Liver (tissue), 9 donors: Measurements from ENCODE around the gene DEAF1. TPM values are rescaled to one million over a fixed set of nuclear protein-coding genes. Genes with fewer than 3 reads are reported as not detected.

ENCODE experiments used
- DNase-seq: peaks from one replicate; pipeline ENCODE4 v3.0.0-alpha.2; 2017; ENCODE audit warnings: low spot score
- H3K27ac ChIP-seq, 2 donors: one replicate each; pipeline ENCODE4 v1.7.0; 2013; ENCODE audit warnings: inconsistent platforms in 2 of 2, low read length in 2 of 2, control low read depth in 1 of 2, low read depth in 1 of 2, mild to moderate bottlenecking in 1 of 2
- H3K27me3 ChIP-seq, 4 donors: one replicate each; pipeline versions ENCODE4 v1.6.1 to v1.7.0; 2013; ENCODE audit warnings: low read length in 3 of 4, inconsistent platforms in 1 of 4, mild to moderate bottlenecking in 1 of 4, moderate library complexity in 1 of 4; ENCODE audit not compliant: control insufficient read depth in 4 of 4, insufficient read depth in 4 of 4
- H3K36me3 ChIP-seq, 4 donors: one replicate each; pipeline versions ENCODE4 v1.6.1 to v1.7.0; 2013; ENCODE audit warnings: low read length in 3 of 4, mild to moderate bottlenecking in 3 of 4, low read depth in 1 of 4, moderate library complexity in 1 of 4; ENCODE audit not compliant: control insufficient read depth in 4 of 4, insufficient read depth in 3 of 4
- H3K4me1 ChIP-seq, 4 donors: one replicate each; pipeline versions ENCODE4 v1.6.1 to v1.7.0; 2013; ENCODE audit warnings: low read length in 3 of 4, mild to moderate bottlenecking in 3 of 4, moderate library complexity in 1 of 4; ENCODE audit not compliant: control insufficient read depth in 4 of 4, insufficient read depth in 4 of 4
- H3K4me3 ChIP-seq, 3 donors: one replicate each; pipeline versions ENCODE4 v1.6.1 to v1.7.0; 2013; ENCODE audit warnings: low read length in 3 of 3, control low read depth in 1 of 3, low read depth in 1 of 3, mild to moderate bottlenecking in 1 of 3
- H3K9ac ChIP-seq, 2 donors: one replicate each; pipeline ENCODE4 v1.7.0; 2013; ENCODE audit warnings: low read length in 2 of 2, mild to moderate bottlenecking in 2 of 2, moderate library complexity in 2 of 2, control low read depth in 1 of 2, low read depth in 1 of 2
- H3K9me3 ChIP-seq, 4 donors: one replicate each; pipeline versions ENCODE4 v1.6.1 to v1.7.0; 2013; ENCODE audit warnings: low read length in 3 of 4; ENCODE audit not compliant: control insufficient read depth in 4 of 4
- FOXA2 ChIP-seq: IDR thresholded peaks from 2 replicates; pipeline ENCODE4 v1.6.1; 2016; ENCODE audit warnings: antibody characterized with exemption
- GABPA ChIP-seq, 2 donors: IDR thresholded peaks in 1 of 2; conservative IDR thresholded peaks in 1 of 2; 2 replicates each; pipeline ENCODE4 v1.6.1; 2016; ENCODE audit warnings: antibody characterized with exemption in 2 of 2, mild to moderate bottlenecking in 1 of 2, moderate library complexity in 1 of 2
- HNF4A ChIP-seq, 2 donors: conservative IDR thresholded peaks; 2 replicates each; pipeline ENCODE4 v1.6.1; 2016; ENCODE audit warnings: antibody characterized with exemption in 2 of 2, mild to moderate bottlenecking in 2 of 2
- JUND ChIP-seq, 2 donors: IDR thresholded peaks; 2 replicates each; pipeline ENCODE4 v1.6.1; 2016; ENCODE audit warnings: antibody characterized with exemption in 2 of 2
- NR2F2 ChIP-seq: IDR thresholded peaks from 2 replicates; pipeline ENCODE4 v1.6.1; 2016; ENCODE audit warnings: antibody characterized with exemption
- RAD21 ChIP-seq, 2 donors: IDR thresholded peaks; 2 replicates each; pipeline ENCODE4 v1.6.1; 2016; ENCODE audit warnings: antibody characterized with exemption in 2 of 2, mild to moderate bottlenecking in 2 of 2
- RXRA ChIP-seq, 2 donors: IDR thresholded peaks; 2 replicates each; pipeline ENCODE4 v1.6.1; 2017 to 2018; ENCODE audit warnings: antibody characterized with exemption in 2 of 2, mild to moderate bottlenecking in 1 of 2
- SP1 ChIP-seq: IDR thresholded peaks from 2 replicates; pipeline ENCODE4 v1.6.1; 2018; ENCODE audit warnings: antibody characterized with exemption, mild to moderate bottlenecking
- TAF1 ChIP-seq: conservative IDR thresholded peaks from 2 replicates; pipeline ENCODE4 v1.6.1; 2016; ENCODE audit warnings: antibody characterized with exemption, mild to moderate bottlenecking
- YY1 ChIP-seq: IDR thresholded peaks from 2 replicates; pipeline ENCODE4 v1.6.1; 2016; ENCODE audit warnings: antibody characterized with exemption, mild to moderate bottlenecking
- WGBS: extraction: QIAGEN DNeasy Blood & Tissue Kit; methylation state at CpG from one replicate; pipeline ENCODE4 v1.1.7; 2013; 5-methylcytosine and 5-hydroxymethylcytosine counted together
- polyA plus RNA-seq, 2 donors: library from polyadenylated mRNA; stranded (reverse) in 1 of 2; unstranded in 1 of 2; fragments of 200-250 nt in 1 of 2; fragments of >200 nt in 1 of 2; fragmentation: Nextera tagmentation in 1 of 2; extraction: Ambion mirVana in 1 of 2; gene quantifications; one replicate each; pipeline versions ENCODE4 v1.2.1 to v1.2.3, GENCODE V29; 2013 to 2015
- total RNA-seq, 2 donors: library from RNA; depleted of rRNA; stranded (reverse); fragments of >200 nt; gene quantifications; one replicate each; pipeline ENCODE4 v1.2.3, GENCODE V29; 2014
- TF ChIP-seq, protein P1 (sequence below): fragments of 150-350 bp; IDR thresholded peaks from 2 replicates; pipeline ENCODE4 v1.5.1; 2017; ENCODE audit warnings: improper control_type of control experiment, low read depth, low read length; ENCODE audit not compliant: missing input control
- TF ChIP-seq, protein P2 (sequence below): IDR thresholded peaks from 2 replicates; pipeline ENCODE4 v1.6.1; 2016; ENCODE audit warnings: antibody characterized with exemption
- TF ChIP-seq, protein P3 (sequence below): IDR thresholded peaks from 2 replicates; pipeline ENCODE4 v1.6.1; 2016; ENCODE audit warnings: antibody characterized with exemption
- TF ChIP-seq, protein P4 (sequence below): IDR thresholded peaks from 2 replicates; pipeline ENCODE4 v1.6.1; 2016; ENCODE audit warnings: antibody characterized with exemption
- donor health status: healthy.
- donor health status: healthy.
- donor health status: healthy.
- donor health status: healthy.
- donor health status: healthy.

The DEAF1 gene
- total and polyA plus RNA-seq, 4 donors, result 7.0 to 11.4 (median 10.1) TPM

DNA sequence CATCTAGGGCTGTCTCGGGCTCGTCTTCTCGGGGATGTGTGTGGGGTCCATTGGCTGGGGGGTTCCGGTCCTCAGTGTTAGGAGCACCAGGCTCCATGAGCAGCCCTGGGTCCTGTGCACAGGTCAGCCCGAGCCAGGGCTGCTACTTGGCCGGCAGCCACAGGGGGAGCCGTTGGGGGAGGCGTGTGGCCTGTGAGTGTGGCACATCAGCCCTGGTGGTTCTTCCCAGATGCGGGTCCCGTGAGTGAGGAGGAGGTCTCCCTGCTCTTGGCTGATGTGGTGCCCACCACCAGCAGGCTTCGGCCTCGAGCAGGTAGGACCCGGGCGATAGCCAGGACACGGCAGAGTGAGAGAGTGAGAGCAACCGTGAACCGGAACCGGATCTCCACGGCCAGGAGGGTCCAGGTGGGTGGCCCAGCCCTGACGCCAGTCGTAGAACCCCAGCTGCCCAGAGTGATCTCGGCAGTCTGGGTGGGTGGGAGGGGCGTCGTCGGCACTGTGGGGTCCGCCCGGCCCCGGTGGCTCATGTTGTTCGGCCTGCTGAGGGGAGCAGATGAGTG, 97.8 kb downstream of the DEAF1 start:
- Histone ChIP-seq H3K36me3 (peaks cover 29 to 82% (median 53%) of the 10 kb centered on the region in 4 donors), H3K27me3 (no peaks in the 10 kb centered on the region), H3K9ac (no peak overlapping the region), H3K27ac (no peak overlapping the region), H3K4me1 (peaks cover 0 to 2% (median 0%) of the 10 kb centered on the region in 4 donors), H3K4me3 (no peak overlapping the region), H3K9me3 (no peaks in the 10 kb centered on the region)
- WGBS, result 93% methylated on average over 29 of the region's 29 CpGs
- TF ChIP-seq, protein P1, sequence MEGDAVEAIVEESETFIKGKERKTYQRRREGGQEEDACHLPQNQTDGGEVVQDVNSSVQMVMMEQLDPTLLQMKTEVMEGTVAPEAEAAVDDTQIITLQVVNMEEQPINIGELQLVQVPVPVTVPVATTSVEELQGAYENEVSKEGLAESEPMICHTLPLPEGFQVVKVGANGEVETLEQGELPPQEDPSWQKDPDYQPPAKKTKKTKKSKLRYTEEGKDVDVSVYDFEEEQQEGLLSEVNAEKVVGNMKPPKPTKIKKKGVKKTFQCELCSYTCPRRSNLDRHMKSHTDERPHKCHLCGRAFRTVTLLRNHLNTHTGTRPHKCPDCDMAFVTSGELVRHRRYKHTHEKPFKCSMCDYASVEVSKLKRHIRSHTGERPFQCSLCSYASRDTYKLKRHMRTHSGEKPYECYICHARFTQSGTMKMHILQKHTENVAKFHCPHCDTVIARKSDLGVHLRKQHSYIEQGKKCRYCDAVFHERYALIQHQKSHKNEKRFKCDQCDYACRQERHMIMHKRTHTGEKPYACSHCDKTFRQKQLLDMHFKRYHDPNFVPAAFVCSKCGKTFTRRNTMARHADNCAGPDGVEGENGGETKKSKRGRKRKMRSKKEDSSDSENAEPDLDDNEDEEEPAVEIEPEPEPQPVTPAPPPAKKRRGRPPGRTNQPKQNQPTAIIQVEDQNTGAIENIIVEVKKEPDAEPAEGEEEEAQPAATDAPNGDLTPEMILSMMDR, result no peak
- no peak for TF ChIP-seq YY1
- no peak for TF ChIP-seq TAF1
- TF ChIP-seq, protein P2, sequence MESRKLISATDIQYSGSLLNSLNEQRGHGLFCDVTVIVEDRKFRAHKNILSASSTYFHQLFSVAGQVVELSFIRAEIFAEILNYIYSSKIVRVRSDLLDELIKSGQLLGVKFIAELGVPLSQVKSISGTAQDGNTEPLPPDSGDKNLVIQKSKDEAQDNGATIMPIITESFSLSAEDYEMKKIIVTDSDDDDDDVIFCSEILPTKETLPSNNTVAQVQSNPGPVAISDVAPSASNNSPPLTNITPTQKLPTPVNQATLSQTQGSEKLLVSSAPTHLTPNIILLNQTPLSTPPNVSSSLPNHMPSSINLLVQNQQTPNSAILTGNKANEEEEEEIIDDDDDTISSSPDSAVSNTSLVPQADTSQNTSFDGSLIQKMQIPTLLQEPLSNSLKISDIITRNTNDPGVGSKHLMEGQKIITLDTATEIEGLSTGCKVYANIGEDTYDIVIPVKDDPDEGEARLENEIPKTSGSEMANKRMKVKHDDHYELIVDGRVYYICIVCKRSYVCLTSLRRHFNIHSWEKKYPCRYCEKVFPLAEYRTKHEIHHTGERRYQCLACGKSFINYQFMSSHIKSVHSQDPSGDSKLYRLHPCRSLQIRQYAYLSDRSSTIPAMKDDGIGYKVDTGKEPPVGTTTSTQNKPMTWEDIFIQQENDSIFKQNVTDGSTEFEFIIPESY, result no peak
- no peak for DNase-seq

DNA sequence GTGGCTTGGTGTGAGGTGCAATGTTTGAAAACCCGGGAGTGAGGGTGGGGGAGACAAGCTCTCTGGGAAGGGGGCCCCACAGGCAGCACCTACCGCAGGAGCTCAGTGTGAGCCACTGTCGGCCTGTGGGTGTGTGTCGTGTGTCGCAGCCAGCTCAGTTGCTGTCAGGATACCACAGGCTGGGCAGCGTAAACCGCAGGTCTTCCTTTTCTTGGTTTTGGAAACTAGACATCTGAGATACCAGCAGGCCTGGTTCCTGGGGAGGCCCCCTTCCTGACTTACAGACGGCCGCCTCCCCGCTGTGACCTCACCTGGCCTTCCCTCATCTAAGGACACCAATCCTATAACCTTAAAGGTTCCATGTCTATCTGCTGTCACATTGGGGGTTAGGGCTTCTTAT, 98.6 kb downstream of the DEAF1 start:
- H3K27ac ChIP-seq, result no peak overlapping the region
- H3K4me1 ChIP-seq, result no peaks in the 10 kb centered on the region
- no peak overlapping the region for H3K4me3 ChIP-seq
- H3K9me3 ChIP-seq, result no peaks in the 10 kb centered on the region
- peaks cover 27 to 79% (median 49%) of the 10 kb centered on the region in 4 donors for H3K36me3 ChIP-seq
- H3K27me3 ChIP-seq, result no peaks in the 10 kb centered on the region
- TF ChIP-seq YY1 (no peak), TAF1 (no peak), NR2F2 (no peak), HNF4A (conservative IDR thresholded peaks at IDR 0.05) (no peak), JUND (IDR thresholded peaks at IDR 0.05) (no peak), SP1 (no peak), FOXA2 (no peak), RAD21 (IDR thresholded peaks at IDR 0.05) (no peak), GABPA (IDR thresholded peaks at IDR 0.05 in 1 of 2, conservative IDR thresholded peaks at IDR 0.05 in 1 of 2) (no peak), RXRA (IDR thresholded peaks at IDR 0.05) (no peak)
- TF ChIP-seq, protein P2, result no peak
- TF ChIP-seq, protein P3, sequence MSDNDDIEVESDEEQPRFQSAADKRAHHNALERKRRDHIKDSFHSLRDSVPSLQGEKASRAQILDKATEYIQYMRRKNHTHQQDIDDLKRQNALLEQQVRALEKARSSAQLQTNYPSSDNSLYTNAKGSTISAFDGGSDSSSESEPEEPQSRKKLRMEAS, result no peak
- TF ChIP-seq, protein P4, sequence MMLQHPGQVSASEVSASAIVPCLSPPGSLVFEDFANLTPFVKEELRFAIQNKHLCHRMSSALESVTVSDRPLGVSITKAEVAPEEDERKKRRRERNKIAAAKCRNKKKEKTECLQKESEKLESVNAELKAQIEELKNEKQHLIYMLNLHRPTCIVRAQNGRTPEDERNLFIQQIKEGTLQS, result no peak
- TF ChIP-seq, protein P1, result no peak
- DNase-seq, result no peak
- H3K9ac ChIP-seq, result no peak overlapping the region
- WGBS, result 90% methylated on average over 10 of the region's 10 CpGs
